GM18907 (cell line): ENCODE results near the gene RAB40C.

Experiments used
- ATAC-seq: cut with Tn5 transposase; IDR thresholded peaks from one replicate; pipeline ENCODE4 v1.9.1; 2021; ENCODE audit warnings: mild to moderate bottlenecking, moderate library complexity; ENCODE audit not compliant: unreplicated experiment

RAB40C gene

DNA sequence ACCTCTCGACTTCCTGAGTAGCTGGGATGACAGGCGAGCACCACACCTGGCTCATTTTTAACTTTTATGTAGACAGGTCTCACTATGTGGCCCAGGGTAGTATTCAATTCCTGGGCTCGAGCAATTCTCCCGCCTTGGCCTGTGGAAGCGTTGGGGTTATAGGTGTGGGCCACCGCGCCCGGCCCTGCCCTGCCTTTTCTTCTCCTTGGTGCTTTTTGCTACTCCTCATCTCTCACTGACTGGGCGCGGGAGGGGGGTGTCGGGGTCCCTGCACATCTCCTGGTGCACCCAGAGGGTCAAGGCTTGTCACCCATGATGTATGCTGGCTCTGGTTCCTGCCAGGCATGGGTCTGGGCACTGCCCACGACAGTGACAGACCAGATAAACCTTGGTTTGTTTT, 54.7 kb downstream of the RAB40C start:
- ATAC-seq: no peak

DNA sequence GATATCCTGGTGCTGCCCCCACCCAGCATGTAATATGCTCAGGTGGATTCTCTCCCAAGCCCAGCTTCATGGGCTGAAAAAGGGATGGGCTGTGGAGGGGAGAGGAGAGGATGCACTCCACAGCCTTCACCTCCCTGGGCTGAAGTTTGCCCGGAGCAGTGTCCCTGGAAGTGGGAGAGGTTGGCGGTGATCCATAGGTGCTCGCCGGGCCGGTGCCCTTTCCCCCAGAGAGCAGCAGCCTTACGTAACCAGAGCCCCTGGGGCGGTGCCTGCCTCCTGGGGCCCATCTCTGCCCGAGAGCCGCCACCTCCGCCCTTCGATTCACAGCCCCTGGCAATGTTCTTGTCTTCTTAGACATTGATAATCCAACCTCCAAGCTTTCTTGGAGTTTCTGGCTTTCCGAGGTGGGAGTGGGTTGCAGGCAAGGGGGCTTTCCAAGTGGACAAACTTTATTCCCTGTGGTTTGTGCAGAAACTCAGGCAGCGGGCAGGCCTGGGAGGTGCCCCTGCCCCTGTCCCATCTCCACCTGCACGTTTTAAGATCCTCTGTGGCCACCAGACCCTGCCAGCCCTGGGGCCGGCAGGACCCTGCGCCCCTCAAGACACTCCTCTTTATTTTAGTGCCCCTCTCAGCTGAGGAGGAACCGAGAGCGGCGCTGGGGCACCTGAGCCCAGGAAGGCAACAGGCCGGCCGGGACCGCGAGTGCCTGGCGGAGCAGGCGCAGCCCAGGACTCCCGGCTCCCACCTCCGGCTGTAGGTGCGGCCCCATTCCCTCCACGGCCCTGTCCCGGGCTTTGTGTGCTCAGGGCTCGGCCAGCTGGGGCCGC, 56.2 kb downstream of the RAB40C start:
- ATAC-seq: no peak

DNA sequence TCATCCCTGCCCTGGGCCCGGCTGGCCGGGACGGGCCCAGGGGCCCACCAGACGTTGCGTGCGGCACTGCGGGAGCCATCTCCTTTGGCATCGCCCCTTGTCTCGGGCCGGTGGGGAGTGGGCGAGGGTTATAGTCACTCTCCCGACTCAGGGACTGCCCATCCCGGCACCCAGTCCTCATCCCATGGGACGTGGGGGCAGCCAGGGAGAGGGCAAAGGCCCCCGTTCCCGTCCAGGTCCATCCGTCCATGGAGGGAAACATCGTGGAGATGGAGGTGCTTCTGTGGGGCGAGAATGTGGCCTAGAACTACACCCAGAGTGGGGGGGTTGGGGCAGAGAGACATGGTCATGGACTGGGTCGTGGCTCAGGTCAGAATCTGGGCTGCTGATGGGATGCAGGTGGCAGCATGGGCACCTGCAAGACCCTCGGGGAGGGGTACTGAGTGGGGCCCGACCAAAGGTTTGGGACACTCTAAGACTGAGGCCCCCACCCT, 56.9 kb downstream of the RAB40C start:
- ATAC-seq: no peak

DNA sequence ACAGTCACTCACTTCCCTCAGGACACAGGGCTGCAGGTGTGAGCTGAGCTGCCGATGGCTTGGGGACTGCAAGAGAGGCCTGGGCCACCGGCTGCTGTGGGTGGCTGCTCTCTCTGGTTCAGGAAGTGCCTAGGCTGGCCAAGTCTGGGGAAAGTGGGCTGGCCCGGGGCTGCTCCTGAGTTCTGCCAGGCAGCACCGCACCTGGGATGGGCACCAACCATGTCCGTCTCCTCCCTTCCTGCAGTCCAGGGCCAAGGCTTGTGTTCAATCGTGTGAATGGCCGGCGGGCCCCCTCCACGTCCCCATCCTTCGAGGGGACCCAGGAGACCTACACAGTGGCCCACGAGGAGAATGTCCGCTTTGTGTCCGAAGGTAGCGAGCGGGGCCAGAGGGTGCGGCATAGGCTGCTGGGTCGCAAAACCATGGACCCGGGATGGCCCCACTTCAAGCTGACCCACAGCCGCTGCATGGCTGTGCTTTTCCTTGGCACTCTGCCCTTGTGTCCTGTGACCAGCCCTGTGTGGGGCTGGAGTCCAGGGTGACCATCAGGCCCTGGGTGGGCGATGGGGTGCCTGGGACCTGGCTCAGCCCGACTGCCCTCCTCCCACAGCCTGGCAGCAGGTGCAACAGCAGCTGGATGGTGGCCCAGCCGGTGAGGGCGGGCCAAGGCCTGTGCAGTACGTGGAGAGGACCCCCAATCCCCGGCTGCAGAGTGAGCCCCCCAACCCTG, 57.5 kb downstream of the RAB40C start:
- ATAC-seq: no peak

DNA sequence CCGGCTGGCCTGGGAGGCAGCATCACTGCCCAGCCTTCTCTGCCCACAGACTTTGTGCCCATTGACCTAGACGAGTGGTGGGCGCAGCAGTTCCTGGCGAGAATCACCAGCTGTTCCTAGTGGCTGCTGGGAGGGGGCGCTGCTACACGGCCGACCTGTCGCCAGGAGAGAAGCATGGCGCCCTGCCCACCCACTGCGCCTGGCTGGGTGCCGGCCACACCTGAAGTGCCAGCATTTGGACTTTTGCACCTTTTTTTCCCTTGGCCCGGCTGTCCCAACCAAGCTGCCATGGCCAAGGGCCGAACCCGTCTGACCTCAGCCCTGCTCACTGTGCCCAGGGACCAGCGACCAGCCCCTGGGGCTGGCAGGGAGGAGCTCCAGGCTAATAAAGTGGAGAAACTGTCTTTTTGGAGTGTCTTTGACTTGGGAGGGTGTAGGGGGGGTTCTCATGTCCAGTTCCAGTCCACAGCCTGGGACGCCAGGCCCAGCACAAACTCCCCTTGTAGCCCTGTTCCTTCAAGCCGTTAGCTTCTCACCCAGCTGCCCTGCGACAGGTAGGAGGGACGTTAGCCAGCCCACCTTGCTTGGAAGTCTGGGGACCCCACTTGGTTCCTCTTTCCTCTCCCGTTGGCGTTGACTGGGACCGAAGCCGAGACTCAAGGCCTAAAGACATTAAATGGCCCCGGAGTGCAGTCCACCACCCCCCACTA, 58.4 kb downstream of the RAB40C start:
- no peak for ATAC-seq

DNA sequence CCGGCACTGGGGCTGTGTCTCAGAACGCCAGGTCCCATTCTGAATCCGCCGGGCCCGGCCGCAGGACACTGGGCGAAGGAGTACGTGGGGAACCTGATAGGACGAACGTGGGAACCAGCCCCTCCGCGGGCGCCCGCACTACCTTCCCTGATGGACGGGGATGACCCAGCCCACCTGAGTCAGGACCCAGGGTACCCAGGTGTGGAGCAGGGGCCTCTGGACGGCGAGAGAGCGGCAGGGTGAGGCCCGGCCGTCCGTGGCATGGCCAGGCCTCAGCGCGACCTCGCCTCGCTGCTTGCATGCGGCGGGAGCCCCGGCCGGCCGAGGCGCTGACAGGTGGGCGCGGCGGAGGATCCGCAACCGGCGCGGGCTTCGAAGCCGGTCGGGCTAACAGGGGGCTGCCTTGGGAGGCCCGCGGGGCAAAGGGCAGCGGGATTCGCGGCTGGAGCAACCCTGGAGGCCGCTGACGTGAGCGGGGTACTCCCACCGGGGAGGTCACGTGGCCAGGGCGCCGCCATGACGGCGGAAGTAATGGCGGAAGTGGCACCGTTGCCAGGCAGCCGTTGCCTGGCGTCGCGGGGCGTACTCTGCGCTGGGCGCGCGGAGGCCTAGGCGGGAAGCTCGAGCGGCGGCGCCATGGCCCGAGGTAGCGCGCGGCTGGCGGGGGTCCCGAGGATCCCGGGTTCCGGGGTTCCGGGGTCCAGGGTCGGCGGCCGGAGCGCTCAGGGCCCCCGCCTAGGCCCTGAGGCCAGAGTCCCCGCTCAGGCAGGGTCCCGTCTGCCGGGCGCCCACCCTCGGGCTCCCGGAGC, 59.1 kb downstream of the RAB40C start, which contains the start of gene WDR90:
TSS of gene WDR90 (plus strand) at position 585 of the 809 bp plus-strand sequence. CDS start at position 637, 52 bp downstream.
- peak; percentile 51 for ATAC-seq

DNA sequence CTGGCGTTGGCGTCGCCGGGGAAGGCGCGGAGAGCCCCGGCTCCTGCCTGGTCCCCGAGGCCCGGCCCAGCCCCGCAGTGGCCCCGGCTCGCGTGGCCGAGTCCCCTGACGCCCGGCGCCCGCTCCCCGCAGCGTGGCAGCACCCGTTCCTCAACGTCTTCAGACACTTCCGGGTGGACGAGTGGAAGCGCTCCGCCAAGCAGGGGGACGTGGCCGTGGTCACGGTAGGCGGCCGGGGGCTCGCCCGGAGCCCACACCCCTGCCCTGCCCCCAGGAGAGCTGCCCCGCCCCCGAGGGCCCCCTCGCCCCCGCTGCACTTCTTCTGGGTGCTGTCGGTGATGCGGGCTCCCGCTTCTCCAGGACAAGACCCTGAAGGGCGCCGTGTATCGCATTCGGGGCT, 59.8 kb downstream of the RAB40C start:
- ATAC-seq: peak; percentile 2

DNA sequence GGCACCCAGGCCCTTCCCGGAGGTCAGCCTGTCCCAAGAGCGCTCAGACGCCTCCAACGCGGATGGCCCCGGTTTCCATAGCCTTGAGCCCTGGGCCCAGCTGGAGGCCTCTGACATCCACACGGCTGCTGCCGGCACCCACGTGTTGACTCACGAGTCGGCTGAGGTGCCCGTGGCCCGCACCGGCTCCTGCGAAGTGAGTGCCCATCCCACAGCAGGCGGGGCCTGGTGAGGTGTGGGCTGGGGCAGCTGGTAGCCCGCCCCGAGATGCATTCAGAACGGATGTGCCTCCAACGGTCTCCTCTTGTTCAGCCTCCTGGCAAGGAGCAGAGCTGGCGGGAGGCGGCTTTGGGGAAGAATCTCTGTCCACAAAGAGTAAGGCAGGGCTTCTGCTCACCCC, 62.0 kb downstream of the RAB40C start:
- no peak for ATAC-seq

DNA sequence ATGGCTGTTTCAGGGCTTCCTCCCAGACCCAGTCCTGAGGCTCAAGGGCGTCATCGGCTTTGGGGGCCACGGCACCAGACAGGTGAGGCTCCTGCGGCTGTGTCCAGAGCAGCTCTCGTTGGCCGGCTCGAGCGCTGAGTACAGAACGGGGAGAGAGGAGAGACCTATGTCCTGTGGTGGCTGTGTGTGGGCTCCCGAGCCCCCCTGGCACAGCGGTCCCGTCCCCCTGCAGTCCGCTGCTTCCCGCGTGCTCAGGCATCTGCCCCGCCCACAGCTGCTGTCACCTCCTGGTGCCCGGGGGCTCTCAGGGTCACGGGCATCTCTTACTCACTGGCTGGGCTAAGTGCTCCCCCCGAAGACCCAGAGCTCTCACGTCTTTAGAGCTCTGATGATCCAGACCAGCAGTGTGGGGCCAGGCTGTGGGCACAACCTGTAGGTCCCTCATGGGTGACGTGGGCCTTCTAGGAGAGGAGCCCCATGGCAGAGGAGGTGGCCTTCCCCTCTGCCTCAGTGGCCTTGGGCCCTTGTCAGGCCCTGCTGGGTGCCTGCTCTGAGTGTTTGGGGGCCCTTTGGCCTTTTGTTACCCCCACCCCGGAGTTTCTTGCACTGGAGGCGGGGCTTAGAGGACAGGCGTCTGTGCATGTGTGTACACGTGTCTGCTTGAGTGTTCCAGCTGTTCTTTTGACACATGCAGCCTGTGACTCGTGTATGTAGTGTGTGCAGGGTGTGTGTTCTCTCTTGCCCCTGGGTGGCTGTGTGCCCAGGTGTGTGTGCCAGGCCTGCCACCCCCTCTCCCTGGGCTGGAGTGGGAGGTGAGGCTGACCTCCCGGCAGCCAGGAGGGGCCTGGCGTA, 62.8 kb downstream of the RAB40C start:
- ATAC-seq: no peak

DNA sequence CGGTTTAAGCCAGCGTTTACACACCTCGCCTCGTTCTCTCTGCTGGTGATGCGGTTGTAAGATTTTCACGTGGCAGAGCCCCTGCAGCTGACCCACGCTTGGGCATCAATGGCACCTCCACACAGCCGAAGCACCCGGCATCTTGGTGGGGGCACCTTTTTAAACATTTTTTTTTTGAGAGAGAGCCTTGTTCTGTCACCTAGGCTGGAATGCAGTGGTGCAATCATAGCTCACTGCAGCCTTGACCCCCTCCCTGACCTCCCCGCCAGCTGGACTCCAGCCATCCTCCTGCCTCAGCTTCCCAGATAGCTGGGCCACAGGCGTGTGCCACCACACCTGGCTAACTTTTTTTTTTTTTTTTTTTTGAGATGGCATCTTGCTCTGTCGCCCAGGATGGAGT, 64.2 kb downstream of the RAB40C start:
- no peak for ATAC-seq

DNA sequence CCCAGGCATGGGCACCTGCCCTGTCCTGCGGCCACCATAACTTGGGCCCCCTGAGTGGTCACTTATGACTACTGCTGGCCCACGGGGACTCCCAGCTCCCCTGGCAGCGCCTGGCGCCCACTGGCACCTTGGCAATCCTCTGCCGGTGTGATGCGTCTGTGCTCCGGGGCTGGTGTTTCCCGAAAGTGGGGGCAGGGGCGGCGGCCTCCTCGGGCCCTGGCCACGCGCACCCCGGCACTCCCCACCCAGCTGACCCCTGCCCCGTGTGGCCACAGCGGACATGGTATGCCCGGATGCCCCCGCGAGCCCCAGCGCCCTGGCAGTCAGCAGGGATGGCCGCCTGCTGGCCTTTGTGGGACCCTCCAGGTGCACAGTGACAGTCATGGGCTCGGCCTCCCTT, 67.6 kb downstream of the RAB40C start:
- ATAC-seq: no peak

DNA sequence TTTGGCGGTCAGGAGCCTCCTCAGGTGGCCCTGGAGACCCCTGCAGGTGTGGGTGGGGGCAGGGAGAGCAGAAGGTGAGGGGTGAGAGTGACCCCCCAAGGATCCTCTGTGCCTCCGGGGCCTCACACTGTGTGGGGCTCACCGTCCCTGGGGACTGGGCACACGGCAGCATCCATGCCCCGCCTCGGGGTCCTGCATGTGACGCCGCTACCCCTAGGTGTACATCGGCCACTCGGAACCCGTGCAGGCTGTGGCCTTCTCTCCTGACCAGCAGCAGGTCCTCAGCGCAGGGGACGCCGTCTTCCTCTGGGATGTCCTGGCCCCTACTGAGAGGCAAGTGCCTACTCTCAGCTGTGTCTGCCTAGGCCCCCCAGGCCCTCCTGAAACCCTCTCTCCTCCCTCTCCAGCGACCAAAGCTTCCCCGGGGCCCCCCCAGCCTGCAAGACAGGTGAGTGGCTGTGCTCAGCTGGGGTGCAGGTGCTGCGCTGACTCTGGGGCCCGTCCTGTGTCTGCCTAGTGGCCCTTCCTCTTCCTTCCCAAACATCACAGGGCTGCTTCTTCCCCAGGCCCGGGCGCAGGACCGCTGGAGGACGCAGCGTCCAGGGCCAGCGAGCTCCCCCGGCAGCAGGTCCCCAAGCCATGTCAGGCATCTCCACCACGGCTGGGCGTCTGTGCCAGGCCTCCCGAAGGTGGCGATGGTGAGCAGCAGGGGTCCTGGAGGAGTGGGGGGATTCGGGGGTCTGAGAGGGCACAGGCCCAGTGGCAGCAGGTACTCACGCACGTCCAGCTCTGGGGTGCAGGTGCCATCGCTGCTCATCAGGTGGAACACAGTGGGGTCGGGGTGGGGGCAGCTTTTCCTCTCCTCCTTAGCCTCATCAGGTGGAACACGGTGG, 69.1 kb downstream of the RAB40C start:
- ATAC-seq: no peak

DNA sequence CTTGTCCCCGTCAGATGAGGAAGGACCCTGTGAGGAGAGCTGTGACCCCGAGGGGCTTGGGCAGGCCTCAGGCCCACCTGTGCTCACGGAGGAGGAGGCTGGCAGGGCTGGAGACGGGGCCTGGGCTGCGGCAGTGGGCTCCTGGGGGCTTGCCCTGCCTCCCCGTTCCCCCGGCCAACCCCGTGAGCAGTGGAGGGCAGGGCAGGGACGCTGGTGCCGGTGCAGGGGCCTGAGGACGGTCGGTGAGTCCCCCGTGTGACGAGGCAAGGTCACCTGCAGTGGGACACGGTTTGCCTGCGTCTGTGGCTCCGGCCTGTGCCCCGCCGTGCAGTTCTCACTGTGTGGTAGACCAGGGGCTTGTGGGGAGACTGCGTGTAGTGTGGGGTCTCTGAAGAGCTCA, 69.8 kb downstream of the RAB40C start:
- ATAC-seq: no peak

DNA sequence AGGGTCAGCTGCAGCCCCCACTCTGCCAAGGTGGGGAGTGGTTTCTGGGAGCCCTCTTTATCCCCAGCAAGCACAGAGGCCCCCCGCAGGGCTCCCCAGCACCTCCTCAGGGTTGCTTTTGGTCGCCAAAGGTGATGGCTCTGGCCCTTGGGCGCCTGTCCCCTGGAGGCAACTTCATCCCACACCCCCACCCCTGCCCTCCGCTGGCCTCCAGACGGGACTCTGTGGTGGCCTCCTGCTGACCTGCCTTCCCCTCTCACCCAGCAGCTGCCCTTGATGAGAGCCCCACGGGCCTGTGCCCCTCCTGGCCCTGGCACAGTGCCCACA, 70.2 kb downstream of the RAB40C start:
- no peak for ATAC-seq

DNA sequence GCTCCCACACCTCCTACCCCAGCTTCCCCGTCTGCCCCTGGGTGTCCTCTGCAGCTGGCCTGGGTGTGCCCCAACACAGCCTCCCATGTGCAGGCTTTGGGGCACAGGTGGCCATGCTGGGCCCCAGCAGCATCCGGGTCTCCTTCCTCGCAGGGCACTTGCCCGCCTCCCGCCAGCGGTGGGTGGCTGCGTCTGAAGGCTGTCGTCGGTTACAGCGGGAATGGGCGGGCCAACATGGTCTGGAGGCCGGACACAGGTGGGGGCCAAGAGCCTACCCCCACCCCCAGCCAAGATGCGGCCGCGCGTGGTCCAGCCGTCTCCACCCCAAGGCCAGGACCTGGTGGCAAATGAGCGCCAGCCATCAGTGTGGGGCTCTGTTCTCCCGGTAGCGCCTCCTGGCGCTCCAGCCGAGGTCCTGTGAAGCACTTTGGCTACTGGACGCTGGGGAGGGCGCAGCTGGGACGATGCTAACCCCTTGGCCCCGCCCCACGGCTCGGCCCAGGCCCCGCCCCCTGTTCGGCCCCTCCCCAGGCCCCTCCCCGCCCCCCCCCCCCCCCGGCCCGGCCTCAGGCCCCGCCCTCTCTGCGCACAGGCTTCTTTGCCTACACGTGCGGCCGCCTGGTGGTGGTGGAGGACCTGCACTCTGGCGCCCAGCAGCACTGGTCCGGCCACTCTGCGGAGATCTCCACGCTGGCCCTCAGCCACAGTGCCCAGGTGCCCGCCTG, 70.8 kb downstream of the RAB40C start:
- peak; percentile 41 for ATAC-seq

DNA sequence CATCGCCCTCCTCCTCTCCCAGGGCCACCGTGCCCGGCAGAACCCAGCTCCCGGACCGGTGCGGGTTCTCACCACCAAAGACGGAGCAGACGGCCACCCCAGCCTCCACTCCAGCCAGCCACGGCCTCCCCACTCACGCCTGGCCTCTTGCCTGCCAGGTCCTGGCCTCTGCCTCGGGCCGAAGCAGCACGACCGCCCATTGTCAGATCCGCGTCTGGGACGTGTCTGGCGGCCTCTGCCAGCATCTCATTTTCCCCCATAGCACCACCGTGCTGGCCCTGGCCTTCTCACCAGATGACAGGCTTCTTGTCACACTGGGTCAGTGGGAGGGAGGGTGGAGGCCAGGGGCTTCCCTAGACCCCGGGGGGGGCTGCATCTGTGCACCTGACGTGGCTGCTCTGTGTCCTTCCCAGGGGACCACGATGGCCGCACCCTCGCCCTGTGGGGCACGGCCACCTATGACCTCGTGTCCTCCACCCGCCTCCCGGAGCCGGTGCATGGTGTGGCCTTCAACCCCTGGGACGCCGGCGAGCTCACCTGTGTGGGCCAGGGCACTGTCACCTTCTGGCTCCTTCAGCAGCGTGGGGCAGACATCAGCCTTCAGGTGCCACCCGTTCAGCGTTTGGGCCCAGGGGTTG, 71.4 kb downstream of the RAB40C start:
- peak; percentile 12 for ATAC-seq

DNA sequence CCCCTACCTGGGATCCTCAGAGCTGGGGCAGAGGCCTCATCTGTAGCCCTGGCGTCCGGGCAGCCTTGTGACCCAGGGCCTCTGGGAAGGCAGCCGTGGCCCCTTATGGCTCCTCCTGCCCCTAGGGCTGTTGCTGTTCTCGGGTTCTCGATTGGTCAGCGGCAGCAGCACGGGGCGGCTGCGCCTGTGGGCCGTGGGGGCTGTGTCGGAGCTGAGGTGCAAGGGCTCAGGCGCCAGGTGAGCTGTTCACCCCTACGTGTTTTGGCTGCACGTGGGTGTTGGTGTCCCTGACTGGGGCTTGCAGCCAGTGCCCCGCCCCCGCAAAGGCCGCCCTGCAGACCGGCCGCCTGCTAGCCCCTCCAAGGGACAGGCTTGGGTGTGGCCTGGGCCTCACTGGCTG, 72.2 kb downstream of the RAB40C start:
- ATAC-seq: no peak

DNA sequence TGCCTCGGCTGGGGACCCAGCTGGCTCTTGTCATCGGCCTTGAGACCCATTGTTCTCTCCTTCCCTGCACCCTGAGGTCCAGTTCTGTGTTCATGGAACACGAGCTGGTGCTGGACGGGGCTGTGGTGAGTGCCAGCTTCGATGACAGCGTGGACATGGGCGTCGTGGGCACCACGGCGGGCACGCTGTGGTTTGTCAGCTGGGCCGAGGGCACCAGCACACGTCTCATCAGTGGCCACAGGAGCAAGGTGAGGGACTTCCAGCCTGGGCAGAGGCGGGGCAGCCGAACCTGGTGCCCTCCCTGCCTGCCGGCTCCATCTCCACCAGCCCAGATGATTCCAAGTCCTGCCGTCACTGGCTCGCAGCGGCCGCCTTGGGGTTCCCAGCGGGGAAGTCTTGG, 72.7 kb downstream of the RAB40C start:
- no peak for ATAC-seq
